Stimulated activated CD4-positive, alpha-beta T cell treated with anti-CD3 and anti-CD28 coated beads, Interleukin-15, amount 100 ng/mL, for 48 hours (primary cell): Measurements from ENCODE around the gene TSKS.

Source experiments
- DNase-seq, 2 donors: peaks; one replicate each; pipeline ENCODE4 v3.0.0-alpha.2; 2020; ENCODE audit warnings: low read depth in 2 of 2

Gene TSKS

DNA sequence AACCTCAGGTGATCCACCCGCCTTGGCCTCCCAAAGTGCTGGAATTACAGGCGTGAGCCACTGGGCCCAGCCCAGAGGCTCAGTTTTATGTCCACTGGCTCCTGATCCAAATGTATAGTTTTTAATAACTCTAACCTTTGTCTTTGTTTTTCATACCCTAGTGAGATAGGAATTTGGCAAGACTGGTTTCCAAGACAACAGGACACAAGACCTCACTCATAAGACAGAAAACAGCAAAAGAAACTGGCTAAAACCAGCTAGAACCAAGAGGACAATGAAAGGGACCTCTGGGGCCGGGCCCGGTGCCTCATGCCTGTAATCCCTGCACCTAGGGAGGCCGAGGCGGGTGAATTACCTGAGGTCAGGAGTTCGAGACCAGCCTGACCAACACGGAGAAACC, 44.6 kb downstream of the TSKS start:
- DNase-seq: no peak

GRCh38 chr19:49716154-49716553, 47.0 kb downstream of the TSKS start:
- no peak for DNase-seq

- DNase-seq: no peak
These were observed 49.8 kb downstream of the TSKS start for GRCh38 chr19:49713236-49713845.

DNA sequence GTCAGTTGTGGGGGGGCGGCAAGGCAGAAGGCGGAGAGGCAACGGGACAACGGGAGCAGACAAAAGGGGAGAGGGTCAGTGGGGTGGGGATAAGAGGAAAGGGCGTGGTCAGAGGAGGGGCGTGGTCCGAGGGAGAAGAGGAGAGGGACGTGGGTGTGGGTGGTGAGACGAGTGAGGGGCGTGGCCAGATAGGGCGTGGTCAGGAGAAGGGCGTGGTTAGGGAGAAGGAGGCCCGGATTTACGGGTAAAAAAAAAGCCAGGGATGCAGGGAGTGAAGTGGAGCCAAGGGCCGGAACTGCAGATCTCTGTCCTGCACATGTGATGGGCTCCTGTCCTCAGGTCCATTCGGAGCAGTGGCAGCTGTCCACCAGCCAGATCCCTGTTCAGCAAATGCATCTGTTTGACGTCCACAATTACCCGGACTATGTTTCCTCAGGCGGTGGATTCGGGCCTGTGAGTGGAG, 50.7 kb downstream of the TSKS start:
- DNase-seq: no peak

DNA sequence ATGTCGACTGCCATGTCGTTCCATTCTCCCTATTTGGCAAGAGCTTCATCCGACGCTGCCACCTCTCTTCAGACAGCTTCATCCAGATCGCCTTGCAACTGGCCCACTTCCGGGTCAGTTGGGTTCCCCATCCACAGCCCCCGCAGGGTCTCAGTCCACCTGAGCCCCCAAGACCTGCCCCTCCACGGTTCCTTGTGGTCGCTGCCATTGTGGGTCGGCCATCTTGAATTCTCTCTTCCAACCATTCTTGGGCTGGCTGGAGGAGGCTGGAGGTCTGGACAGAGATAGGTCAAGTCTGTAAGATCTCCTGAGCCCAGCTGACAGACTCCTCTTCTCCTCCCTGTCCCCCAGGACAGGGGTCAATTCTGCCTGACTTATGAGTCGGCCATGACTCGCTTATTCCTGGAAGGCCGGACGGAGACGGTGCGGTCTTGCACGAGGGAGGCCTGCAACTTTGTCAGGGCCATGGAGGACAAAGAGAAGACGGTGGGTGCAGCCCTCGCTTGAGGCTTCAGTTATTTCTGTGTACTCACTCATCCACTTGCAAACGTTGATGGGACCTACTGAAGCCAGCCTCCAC, 52.6 kb downstream of the TSKS start:
- DNase-seq: no peak

DNA sequence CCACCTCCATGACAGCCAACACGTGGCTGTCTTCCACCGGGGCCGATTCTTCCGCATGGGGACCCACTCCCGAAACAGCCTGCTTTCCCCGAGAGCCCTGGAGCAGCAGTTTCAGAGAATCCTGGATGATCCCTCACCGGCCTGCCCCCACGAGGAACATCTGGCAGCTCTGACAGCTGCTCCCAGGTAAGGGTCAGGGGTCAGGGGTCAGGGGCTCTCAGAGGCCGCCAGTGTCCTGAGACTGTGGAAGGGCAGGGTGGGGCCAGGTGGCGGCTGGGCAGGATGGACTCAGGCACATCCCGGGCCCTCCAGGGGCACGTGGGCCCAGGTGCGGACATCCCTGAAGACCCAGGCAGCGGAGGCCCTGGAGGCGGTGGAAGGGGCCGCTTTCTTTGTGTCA, 57.2 kb downstream of the TSKS start:
- DNase-seq: no peak

DNA sequence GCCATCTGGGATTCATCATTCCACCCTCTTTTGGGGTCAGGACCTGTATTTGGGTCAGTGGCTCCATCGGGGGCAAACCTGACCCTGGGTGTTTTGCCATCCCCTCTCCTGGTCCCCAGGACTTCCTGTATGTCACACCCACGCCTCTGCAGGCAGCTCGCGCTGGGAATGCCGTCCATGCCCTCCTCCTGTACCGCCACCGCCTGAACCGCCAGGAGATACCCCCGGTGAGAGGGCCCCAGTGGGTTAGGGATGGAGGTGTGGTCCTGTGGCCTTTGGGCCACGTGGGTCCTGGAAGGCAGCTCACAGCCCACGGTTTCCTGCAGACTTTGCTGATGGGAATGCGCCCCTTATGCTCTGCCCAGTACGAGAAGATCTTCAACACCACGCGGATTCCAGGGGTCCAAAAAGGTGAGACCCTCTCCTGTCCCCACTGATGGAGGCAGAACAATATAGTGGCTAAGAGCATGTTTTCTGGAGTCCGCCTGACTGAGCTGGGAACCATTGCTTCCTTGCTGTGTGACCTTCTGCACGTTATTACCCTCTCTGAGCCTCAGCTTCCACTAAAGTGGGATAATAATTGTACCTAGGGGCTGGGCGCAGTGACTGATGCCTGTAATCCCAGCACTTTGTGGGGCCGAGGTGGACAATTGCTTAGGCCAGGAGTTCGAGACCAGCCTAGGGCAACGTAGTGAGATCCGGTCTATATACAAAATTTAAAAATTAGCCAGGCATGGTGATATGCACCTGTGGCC, 58.0 kb downstream of the TSKS start:
- DNase-seq: no peak

DNA sequence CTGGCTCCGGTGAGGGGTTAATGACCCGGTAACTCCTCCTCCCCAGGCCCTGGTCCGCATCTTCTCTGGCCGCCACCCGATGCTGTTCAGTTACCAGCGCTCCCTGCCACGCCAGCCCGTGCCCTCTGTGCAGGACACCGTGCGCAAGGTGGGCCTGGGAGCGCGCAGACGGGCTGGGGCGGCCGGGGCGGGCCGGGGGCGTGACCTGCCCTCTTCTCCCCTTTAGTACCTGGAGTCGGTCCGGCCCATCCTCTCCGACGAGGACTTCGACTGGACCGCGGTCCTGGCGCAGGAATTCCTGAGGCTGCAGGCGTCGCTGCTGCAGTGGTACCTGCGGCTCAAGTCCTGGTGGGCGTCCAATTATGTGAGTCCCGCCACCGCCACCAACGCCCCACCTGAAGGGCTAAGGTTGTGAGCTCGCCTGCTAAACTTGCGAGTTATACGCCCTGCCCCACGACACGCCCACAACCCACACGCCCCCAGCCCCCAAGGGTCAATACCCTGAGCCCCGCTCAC, 61.8 kb downstream of the TSKS start:
- no peak for DNase-seq

DNA sequence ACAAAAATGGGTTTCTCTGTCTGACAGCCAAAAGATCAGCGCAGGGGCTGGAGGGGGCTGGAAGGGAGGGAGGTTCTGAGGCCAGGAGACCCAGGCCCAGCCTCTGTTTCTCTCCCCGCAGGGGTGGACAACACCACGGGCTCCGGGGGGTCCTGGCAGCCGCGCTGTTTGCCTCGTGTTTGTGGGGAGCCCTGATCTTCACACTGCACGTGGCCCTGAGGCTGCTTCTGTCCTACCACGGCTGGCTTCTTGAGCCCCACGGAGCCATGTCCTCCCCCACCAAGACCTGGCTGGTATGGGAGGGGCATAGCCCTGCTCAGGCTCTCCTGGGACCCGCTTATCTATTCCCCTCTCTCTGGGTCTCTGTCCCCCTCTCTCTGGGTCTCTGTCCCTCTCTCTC, 62.5 kb downstream of the TSKS start:
- DNase-seq: no peak

DNA sequence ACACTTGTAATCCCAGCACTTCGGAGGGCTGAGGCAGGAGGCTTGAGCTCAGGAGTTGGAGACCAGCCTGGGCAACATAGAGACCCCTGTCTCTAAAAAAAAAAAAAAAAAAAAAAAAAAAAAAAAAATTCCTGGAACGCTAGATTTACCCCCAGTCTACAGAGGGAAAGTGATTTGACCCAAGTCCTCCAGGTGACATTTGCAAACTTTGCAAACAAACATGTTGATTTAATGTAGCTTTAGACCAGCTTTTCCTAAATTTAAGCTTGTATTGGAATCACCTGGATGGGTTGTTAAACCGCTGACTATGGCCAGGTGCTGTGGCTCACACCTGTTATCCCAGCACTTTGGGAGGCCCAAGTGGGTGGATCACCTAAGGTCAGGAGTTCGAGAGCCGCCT, 63.7 kb downstream of the TSKS start:
- DNase-seq: no peak

DNA sequence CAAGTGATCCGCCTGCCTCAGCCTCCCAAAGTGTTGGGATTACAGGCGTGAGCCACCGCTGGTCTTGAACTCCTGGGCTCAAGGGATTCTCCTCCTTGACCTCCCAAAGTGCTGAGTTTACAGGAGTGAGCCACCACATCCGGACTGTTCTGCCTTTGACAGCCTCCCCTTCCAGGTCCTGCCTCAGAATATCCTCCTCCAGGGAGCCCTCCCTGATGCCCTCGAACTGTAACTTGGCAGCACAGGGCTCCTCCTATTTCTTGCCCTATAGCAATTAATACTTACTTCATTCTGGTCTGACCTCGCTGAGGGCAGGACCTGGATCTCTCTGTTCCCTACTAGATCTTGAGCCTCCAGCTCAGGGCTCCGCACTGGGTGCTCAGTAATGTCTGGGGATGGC, 66.2 kb downstream of the TSKS start:
- DNase-seq: no peak

GRCh38 chr19:49696115-49696514, 67.0 kb downstream of the TSKS start:
- no peak for DNase-seq

DNA sequence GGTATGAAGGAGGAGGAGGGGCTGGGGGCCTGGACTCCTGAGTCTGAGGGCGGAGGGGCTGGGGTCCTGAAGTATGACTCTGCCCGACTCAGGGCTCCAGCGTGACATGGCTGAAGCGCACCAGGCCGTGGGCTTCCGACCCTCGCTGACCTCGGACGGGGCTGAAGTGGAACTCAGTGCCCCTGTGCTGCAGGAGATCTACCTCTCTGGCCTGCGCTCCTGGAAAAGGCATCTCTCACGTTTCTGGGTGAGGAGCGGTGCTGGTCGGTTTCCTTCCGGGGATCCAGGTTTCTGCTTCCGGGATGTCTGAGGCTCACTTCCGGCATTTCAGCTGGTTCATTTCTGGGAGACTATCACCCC, 71.0 kb downstream of the TSKS start:
- DNase-seq: no peak

DNA sequence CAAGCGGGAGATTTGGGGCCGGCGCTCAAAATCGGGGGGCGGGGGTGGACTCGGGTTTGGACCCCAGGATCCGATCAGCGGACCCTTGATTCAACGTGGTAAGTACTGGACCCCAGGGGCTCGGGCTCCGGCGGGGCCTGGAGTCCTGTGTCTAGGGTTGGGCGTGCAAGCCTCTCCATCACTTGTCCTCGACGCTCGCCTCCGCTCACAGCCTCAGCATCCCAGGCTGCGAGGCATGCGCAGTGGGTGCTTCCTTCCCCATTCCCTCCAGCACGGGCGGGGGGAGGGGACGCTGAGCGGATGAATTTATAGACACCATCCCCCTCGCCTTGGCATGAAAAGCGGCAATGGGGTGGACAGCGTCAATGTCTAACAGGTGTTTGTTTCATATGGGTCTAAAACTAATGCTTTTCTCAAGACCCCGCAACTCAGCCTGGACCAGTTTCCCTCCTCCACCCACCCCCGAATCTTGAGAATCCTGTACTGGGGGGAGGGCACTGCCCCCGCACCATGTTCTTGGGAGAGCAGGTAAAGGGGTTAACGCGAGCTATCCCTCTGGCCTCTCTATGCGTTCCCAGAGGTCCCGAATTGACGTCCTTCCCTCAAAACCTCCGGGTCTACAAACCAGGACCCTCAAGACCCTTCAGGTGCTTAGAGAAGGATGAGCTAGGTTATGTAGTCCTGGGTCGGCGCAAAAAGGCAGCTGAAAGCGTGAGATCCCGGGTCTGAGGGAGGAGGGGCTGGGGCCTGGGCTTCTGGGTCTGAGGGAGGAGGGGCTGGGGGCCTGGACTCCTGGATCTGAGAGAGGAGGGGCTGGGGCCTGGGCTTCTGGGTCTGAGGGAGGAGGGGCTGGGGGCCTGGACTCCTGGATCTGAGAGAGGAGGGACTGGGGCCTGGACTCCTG, 71.6 kb downstream of the TSKS start:
- DNase-seq: no peak

GRCh38 chr19:49690656-49691242, 72.4 kb downstream of the TSKS start, which contains the start of gene CPT1C:
TSS of gene CPT1C (plus strand) at chr19:49691116. CDS start at chr19:49692253, 1,137 bp downstream.
- DNase-seq: peak; percentile 55

DNA sequence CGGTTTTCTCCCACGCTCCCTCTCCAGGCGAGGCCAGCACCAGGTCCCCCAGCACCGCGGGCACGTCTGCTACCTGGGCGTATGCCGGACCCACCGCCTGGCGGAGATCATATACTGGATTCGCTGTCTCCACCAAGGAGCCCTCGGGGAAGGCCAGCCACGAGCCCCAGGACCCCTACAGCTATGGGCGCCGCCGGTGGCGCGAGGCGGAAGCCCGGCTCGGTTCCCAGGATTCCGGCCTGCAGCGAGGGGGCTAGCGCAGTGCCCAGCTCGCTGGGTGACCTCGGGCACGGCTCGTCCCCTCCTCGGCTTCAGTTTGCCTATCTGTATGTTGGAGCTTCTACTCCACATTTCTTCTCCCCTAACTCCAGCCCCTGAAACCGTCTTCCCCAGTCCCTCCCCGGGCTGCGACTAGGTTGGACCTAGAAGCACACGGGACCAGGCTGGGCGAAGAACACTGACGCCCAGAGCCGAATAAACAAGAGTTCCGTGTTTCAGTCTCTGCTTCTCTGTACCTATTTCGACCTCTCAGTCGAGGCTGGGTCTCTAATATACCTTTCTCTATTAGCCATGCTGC, 72.9 kb downstream of the TSKS start:
- DNase-seq: no peak
